ENCODE measurements around the gene PRSS33. TPM values are rescaled to one million over a fixed set of nuclear protein-coding genes. Genes with fewer than 3 reads are reported as not detected.

Gene PRSS33
- total RNA-seq, 1 donor from 2014 or later, result 15.4 TPM

DNA sequence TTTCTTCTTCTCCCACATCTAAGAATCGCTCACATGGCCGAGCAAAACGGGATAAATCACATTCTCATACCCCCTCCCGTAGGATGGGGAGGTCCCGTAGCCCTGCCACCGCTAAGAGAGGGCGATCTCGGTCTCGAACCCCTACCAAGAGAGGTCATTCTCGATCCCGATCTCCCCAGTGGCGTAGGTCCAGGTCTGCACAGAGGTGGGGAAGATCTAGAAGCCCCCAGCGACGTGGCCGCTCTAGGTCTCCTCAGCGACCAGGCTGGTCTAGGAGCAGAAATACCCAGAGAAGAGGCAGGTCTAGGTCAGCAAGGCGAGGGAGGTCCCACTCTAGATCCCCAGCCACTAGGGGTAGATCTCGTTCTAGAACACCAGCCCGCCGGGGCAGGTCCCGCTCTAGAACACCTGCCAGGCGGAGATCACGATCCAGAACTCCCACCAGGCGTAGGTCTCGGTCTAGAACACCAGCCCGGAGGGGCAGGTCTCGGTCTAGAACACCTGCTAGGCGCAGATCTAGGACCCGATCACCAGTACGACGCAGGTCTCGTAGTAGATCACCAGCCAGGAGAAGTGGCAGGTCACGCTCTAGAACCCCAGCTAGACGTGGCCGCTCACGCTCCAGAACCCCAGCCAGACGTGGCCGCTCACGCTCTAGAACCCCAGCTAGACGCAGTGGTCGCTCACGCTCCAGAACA is 25.3 kb downstream of the PRSS33 start:
- peaks cover 98 to 100% of the 10 kb centered on the region in 2 donors for H3K36me3 ChIP-seq
- DNase-seq (ENCODE audit: low spot score in 2 of 2), result no peak
- H3K4me3 ChIP-seq, result no peak overlapping the region
- no peak overlapping the region for H3K27ac ChIP-seq
- H3K27me3 ChIP-seq, result no peaks in the 10 kb centered on the region
- TF ChIP-seq, protein P1, sequence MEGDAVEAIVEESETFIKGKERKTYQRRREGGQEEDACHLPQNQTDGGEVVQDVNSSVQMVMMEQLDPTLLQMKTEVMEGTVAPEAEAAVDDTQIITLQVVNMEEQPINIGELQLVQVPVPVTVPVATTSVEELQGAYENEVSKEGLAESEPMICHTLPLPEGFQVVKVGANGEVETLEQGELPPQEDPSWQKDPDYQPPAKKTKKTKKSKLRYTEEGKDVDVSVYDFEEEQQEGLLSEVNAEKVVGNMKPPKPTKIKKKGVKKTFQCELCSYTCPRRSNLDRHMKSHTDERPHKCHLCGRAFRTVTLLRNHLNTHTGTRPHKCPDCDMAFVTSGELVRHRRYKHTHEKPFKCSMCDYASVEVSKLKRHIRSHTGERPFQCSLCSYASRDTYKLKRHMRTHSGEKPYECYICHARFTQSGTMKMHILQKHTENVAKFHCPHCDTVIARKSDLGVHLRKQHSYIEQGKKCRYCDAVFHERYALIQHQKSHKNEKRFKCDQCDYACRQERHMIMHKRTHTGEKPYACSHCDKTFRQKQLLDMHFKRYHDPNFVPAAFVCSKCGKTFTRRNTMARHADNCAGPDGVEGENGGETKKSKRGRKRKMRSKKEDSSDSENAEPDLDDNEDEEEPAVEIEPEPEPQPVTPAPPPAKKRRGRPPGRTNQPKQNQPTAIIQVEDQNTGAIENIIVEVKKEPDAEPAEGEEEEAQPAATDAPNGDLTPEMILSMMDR (IDR thresholded peaks at IDR 0.05), result no peak
- no peaks in the 10 kb centered on the region for H3K9me3 ChIP-seq
- intact Hi-C loops (cut with DNase I), result no loop called here
- H3K4me1 ChIP-seq, result no peaks in the 10 kb centered on the region

DNA sequence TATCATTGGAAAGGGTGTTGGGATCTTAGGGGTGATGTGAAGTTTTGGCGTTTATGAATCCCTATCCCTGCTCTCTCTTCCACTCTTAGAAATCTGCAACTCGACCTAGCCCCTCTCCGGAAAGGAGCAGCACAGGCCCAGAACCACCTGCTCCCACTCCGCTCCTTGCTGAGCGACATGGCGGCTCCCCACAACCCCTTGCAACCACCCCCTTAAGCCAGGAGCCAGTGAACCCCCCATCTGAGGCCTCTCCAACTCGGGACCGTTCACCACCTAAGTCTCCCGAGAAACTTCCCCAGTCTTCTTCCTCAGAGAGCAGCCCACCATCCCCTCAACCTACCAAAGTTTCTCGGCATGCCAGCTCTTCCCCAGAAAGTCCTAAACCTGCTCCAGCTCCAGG is 25.9 kb downstream of the PRSS33 start:
- intact Hi-C loops (cut with DNase I), result no loop called here
- no peaks in the 10 kb centered on the region for H3K27me3 ChIP-seq
- TF ChIP-seq, protein P1 (IDR thresholded peaks at IDR 0.05), result no peak
- no peak for DNase-seq (ENCODE audit: low spot score in 2 of 2)
- no peak overlapping the region for H3K4me3 ChIP-seq
- H3K9me3 ChIP-seq, result no peaks in the 10 kb centered on the region
- H3K27ac ChIP-seq, result no peak overlapping the region
- H3K4me1 ChIP-seq, result peaks cover 0 to 5% of the 10 kb centered on the region in 2 donors
- peaks cover 94 to 100% of the 10 kb centered on the region in 2 donors for H3K36me3 ChIP-seq

GRCh38 chr16:2757344-2757743 is 30.0 kb downstream of the PRSS33 start:
- no peaks in the 10 kb centered on the region for H3K27me3 ChIP-seq
- H3K4me1 ChIP-seq, result peaks cover 15 to 30% of the 10 kb centered on the region in 2 donors
- no peak overlapping the region for H3K27ac ChIP-seq
- intact Hi-C loops (cut with DNase I), result loop anchor here (10.0 kb wide), 1 partner anchor 333 kb away; the partner anchor contains the start of gene CCNF
- no peak overlapping the region for H3K4me3 ChIP-seq
- DNase-seq (ENCODE audit: low spot score in 2 of 2), result no peak
- TF ChIP-seq, protein P1 (IDR thresholded peaks at IDR 0.05), result no peak
- H3K36me3 ChIP-seq, result peaks cover 54 to 63% of the 10 kb centered on the region in 2 donors
- no peaks in the 10 kb centered on the region for H3K9me3 ChIP-seq

DNA sequence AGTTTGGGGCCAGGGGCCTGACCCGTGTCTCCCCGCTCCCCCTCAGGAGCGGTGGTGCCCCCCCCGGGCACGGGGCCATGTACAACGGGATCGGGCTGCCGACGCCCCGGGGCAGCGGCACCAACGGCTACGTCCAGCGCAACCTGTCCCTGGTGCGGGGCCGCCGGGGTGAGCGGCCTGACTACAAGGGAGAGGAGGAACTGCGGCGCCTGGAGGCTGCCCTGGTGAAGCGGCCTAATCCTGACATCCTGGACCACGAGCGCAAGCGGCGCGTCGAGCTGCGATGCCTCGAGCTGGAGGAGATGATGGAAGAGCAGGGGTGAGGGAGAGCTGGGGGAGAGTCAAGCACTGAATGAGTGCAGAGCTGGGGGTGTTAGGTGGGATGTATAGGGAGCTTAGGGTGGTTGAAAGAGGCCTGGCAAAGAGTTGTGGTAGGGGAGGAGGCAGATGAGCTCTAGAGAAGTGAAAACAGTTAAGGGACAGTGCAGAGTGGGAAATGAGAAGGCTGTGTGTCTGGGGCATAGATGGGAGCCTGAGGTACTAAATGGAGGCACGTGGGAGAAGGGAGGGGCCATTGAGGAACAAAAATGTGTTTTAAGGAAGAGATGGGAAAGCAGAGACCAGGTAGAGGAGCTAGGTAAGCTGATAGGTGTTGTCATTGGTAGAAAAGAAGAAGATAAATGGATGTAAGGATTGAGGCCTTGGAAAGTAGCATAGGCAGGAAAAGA is 30.9 kb downstream of the PRSS33 start:
- Histone ChIP-seq H3K4me3 (no peak overlapping the region), H3K27me3 (no peaks in the 10 kb centered on the region), H3K36me3 (peaks cover 45 to 54% of the 10 kb centered on the region in 2 donors), H3K9me3 (no peaks in the 10 kb centered on the region), H3K27ac (no peak overlapping the region), H3K4me1 (peaks cover 18 to 35% of the 10 kb centered on the region in 2 donors)
- intact Hi-C loops (cut with DNase I), result loop anchor here (10.0 kb wide), 1 partner anchor 332 kb away; the partner anchor contains the start of gene CCNF
- DNase-seq (ENCODE audit: low spot score in 2 of 2), result no peak
- TF ChIP-seq, protein P1 (IDR thresholded peaks at IDR 0.05), result no peak

DNA sequence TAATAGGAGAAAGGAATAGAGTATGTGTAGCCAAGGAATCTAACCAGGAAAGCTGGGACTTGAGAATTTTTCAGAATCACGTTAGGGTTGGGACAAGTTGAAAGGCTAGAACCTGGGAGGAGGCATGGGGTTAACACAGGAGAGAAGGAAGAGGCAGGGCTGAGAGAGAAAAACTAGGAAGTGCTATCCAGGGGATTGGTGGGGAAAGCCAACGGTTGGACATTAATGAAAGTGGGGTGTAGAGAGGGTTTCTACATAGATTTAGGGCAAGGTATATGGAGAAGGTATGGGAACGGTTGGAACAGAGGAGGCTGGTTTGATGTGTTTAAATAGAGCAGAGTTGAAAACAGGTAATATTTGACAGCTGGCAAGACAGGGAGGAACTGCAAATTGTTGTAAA is 32.2 kb downstream of the PRSS33 start:
- H3K27ac ChIP-seq, result no peak overlapping the region

More for the DNA sequence above, 32.2 kb downstream of the PRSS33 start:
- DNase-seq (ENCODE audit: low spot score in 2 of 2), result no peak
- Histone ChIP-seq H3K4me3 (peak overlapping the region; percentile 86 to 96), H3K27me3 (no peaks in the 10 kb centered on the region), H3K9me3 (no peaks in the 10 kb centered on the region), H3K4me1 (peaks cover 18 to 35% of the 10 kb centered on the region in 2 donors), H3K36me3 (peaks cover 32 to 41% of the 10 kb centered on the region in 2 donors)
- TF ChIP-seq, protein P1 (IDR thresholded peaks at IDR 0.05), result no peak
- intact Hi-C loops (cut with DNase I), result loop anchor here (10.0 kb wide), 1 partner anchor 330 kb away; the partner anchor contains the start of gene CCNF

All from ascending aorta (tissue), 2 donors.